ENCODE measurements around the gene CD9.
"Not testable (repeated sequence)": the region's sequence is repeated elsewhere in the genome, so short reads cannot be mapped to it uniquely, and the experiment has no call there.

Gene CD9, protein sequence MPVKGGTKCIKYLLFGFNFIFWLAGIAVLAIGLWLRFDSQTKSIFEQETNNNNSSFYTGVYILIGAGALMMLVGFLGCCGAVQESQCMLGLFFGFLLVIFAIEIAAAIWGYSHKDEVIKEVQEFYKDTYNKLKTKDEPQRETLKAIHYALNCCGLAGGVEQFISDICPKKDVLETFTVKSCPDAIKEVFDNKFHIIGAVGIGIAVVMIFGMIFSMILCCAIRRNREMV

DNA sequence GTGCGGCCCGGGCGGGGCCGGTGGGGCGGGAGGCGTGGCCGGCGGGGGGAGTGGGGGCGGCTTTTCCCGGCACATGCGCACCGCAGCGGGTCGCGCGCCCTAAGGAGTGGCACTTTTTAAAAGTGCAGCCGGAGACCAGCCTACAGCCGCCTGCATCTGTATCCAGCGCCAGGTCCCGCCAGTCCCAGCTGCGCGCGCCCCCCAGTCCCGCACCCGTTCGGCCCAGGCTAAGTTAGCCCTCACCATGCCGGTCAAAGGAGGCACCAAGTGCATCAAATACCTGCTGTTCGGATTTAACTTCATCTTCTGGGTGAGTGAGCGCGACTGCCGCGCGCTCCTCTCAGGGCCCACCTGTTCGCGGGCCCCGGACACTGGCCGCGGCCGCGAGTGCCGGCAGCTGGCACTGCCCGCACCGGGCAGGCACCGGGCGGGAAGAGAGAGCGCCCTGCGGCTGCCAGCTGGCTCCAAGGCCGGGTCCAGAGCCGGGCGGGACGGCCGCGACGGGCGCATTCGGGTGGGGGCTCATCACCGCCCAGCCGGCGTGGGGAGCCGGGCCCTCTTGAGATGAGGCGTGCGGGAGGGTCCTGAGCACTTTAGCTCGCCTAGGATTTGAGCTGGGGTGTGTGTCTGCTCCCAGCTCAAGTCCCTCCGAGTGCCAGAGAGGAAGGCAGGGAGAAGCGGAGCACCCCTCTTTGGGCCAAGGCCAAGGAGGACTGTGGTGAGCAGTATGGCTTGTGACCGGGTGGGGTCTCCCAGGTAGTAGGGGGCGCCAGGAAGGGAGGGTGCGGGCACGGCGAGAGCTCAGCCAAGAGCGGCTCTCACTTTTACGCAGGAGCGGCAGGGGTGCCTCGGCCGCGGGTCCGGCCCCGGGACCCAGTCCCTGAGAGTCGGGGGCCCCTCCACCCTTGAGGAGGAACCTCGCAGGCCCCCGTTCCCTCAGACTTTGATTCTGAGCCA, at the start of gene CD9:
Gene CD9, plus strand, starts transcription at position 145 of the 957 bp plus-strand sequence. Its CDS starts 100 bp downstream, at position 245.
- peak; percentile 83 for DNase-seq (ENCODE audit: low spot score)

DNA sequence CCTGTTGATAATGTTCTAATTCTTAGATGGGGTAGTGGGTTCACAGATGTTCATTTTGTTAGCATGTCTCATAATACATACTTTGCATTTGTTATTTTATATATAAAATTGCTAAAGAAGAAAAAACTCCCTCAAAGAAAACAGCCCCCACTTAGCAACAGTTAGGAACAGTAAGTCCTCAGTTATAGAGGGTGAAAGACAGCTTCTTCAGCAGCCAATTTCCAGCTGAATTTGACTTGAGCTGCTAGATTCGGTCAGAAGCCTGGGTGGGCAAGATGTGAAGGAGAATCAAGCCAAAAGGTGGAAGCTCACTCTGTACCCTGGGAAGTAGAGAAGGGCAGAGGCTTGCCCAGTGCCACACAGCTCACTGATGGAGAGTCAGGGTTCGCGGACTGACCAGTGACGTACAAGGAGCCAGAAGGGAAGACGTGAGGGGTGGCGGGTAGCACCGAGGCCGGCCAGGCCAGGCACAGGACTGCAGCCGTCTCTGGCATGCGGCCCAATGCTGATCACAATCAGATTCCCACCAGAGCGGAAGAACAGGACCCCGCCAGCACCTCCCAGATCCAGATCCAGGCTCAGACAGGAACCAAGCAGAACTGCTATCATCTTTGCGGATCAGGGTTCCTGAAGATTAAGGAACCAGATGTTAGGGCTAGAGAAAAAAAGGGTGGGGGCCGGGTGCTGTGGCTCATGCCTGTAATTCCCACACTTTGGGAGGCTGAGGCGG, 45.3 kb upstream of the CD9 start:
- no peak for DNase-seq (ENCODE audit: low spot score)

- no peak for DNase-seq (ENCODE audit: low spot score)
Measured at GRCh38 chr12:6157482-6157881, 42.7 kb upstream of the CD9 start.

DNA sequence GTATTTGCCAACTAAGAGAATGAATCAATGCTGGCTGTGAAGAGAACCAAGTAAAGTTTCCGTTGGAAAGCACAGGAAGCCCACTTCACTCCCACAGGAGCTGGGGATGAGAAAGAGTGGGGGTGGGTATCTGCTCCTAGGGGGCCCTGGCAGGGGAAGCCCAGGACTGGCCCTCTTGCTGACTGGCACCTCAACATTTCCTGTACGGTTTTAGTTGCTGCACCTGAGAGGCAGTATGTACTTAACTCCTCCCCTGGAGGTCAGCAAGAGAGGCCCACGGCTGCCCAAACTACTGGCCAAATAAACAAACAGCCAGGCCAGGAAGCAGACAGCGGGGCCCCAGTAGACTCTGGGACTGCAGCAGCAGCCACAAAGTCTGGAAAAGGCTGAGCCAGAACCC, 41.9 kb upstream of the CD9 start:
- no peak for DNase-seq (ENCODE audit: low spot score)

DNA sequence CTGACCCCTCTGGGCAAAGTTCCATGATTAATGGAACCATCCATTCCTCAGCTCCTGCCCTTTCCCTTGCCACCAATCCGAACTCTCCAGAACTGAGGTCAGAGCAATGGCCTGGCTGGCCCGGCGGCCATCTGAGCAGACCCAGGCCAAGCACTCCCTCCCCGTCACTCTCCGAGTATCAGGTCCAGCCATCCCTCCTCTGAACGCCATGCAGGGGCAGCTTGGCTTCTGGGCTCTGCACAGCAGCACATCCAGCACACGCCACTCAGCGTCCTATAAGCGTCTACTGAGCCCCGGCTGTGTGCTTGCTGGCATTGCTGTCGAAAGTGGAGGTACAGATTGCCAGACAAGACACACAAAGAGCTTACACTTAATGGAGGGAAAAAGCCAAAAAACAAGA, 41.5 kb upstream of the CD9 start:
- DNase-seq (ENCODE audit: low spot score), result no peak

DNA sequence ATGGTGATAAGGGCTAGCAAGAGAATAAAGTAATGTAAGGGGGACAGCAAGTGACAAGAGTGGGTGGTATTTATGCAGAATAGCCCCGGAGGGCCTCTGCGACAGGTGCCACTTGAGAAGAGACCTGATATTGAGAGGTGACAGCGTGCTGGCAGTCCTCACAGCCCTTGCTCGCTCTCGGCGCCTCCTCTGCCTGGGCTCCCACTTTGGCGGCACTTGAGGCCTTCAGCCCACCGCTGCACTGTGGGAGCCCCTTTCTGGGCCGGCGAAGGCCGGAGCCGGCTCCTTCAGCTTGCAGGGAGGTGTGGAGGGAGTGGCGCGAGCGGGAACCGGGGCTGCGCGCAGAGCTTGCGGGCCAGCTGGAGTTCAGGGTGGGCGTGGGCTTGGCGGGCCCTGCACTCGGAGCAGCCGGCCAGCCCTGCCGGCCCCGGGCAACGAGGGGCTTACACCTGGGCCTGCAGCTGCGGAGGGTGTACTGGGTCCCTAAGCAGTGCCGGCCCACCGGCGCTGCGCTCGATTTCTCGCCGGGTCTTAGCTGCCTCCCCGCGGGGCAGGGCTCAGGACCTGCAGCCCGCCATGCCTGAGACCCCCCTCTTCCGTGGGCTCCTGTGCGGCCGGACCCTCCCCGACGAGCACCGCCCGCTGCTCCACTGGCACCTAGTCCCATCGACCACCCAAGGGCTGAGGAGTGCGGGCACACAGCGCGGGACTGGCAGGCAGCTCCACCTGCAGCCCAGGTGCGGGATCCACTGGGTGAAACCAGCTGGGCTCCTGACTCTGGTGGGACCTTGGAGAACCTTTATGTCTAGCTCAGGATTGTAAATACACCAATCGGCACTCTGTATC, 40.8 kb upstream of the CD9 start:
- DNase-seq (ENCODE audit: low spot score), result not testable (repeated sequence)

- not testable (repeated sequence) for DNase-seq (ENCODE audit: low spot score)
Measured at GRCh38 chr12:6160049-6160649, 40.1 kb upstream of the CD9 start.

GRCh38 chr12:6161124-6161882, 38.9 kb upstream of the CD9 start:
- DNase-seq (ENCODE audit: low spot score), result no peak

DNA sequence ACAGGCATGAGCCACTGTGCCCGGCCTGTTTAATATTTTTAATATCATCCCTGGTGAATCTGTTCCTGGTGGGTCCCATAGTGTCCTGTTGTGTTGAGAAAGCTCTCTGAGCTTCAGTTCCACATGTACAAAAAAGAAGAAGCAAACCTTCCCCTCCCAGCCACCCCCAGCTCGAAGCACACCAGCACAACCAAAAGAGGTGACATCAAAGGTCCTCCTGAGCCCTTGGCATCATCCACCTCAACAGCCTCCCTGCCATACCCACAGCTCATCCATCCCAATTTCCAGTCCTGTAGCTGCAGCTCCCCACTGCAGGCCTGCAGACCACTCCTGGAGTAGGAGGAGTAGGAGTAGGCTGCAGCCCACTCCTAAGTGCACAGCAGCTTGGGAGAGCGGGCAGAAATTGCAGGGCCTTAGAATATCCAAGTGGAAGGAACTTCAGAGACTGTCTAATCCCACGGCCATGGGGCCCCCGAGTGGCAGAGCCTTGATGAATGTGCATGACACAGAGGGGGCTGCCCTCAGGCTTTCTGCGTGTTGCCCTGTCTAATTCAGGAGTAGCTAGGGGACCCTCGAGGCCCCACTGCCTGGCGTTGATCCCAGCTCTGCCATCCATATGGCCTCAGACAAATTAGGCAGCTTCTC, 36.7 kb upstream of the CD9 start:
- DNase-seq (ENCODE audit: low spot score), result no peak

GRCh38 chr12:6165395-6165794, 34.8 kb upstream of the CD9 start:
- no peak for DNase-seq (ENCODE audit: low spot score)

DNA sequence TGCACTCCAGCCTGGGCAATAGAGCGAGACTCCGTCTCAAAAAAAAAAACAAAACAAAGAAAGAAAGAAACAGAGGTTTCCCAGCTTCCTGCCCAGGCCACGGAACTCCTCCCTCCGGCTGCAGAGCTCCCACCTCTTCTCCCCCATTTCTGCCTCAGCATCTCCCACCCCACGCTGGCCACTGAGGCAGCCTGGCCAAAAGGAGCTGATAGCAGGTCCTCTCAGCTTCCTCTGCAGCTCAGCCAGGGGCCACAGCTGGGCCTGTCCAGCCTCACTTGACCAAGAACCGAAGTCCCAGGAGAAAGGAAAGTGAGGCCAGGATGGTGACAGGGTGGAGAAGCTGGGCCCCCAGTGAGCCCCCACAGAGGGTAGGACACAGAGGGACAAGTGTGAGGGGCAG, 33.4 kb upstream of the CD9 start:
- DNase-seq (ENCODE audit: low spot score), result no peak

DNA sequence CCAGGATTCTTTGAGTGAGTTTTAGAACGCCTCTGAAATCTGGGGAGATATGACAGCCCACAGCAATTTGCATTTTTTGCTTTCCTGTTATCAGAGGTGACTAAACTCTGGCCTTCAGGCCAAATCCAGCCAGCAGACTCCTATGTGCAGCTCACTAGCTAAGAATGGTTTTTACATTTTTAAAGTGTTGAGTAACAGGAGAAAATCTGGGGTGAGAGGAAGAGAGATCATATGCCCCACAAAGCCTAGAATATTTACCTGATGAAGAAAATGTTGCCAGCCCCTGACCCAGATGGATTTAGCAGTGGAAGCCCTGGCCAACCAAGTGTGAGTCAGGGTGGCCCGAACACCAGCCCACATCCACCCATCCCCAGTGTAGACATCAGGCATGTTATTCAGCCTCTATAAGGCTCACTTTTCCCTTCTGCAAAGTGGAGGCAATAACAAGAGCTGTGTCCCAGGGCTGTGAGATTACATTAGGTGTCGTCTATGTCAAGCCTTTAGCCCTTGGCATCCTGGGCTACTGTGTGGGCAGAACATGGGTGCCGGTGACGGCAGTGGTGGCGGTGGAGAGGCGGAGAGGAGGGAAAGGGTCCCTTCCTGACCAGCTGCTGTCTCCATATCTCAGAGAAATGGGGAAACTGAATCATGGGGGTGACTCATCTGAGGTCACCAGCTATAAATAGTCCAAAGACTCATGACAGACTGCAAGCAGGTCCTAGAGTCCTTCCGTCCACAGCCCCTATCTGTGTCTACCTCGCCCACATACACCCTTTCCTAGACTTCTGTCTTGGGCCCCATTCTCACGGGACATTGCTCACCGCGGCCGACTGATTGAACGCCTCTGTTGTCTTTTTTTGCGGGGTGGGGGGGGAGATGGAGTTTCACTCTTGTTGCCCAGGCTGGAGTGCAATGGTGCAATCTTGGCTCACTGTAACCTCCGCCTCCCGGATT, 32.6 kb upstream of the CD9 start:
- peak; percentile 95 for DNase-seq (ENCODE audit: low spot score)

DNA sequence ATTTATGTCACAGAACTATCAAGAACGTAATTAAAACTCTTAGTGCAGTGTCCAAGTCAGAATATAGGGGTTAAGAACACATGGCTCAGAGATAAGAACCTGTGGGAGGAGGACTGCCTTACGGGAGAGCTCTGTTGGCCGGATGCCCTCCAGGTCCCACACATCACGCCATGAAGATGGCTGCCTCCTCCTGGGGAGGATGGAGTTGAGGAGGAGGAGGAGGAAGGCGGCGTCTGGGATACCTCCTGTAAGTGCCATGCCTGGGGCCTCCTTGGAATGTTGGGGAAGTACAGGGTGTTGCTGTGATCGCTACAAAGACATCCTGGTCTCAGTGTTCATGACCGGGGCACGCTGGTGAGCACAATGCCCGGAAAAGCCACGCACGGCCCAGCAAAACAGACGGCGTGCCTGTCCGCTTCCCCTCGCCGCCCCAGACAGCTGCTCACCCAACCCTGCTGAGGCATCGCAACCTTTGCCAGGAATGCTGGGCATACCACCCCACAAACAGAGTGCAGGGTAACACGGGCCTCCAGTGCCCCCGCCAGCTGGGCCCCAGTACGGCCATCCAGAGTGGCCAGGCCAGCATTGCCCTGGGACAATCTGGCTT, 28.7 kb upstream of the CD9 start:
- no peak for DNase-seq (ENCODE audit: low spot score)

DNA sequence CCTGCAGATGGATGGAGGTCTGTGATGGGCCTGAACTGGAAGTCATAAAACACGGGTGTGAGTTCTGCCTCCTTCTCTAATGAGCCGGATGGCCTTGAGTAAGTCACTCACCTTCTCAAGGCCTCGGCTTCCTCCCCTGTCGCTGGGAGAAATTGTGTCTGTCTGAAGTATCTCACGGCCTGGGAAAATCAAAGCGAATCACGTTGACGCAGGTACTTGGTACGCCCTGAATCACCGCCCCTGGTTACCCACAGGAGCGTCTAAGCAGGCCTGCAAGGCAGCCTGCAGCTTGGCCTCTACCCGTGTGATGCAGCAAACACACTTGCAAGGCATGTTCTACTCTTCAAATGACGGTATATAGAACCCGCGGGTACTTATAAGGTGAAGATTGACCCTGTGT, 28.1 kb upstream of the CD9 start:
- no peak for DNase-seq (ENCODE audit: low spot score)

DNA sequence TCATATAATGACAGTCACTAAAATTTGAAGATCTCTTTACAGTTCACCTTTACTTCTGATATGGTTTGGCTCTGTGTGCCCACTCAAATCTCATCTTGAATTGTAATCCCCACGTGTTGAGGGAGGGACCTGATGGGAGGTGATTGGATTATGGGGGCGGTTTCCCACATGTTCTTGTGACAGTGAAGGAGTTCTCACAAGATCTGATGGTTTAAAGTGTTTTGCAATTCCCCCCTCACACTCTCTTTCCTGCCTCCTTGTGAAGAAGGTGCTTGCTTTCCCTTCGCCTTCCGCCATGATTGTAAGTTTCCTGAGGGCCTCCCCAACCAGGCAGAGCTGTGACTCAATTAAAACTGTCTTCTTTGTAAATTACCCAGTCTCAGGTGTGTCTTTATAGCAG, 27.3 kb upstream of the CD9 start:
- no peak for DNase-seq (ENCODE audit: low spot score)

DNA sequence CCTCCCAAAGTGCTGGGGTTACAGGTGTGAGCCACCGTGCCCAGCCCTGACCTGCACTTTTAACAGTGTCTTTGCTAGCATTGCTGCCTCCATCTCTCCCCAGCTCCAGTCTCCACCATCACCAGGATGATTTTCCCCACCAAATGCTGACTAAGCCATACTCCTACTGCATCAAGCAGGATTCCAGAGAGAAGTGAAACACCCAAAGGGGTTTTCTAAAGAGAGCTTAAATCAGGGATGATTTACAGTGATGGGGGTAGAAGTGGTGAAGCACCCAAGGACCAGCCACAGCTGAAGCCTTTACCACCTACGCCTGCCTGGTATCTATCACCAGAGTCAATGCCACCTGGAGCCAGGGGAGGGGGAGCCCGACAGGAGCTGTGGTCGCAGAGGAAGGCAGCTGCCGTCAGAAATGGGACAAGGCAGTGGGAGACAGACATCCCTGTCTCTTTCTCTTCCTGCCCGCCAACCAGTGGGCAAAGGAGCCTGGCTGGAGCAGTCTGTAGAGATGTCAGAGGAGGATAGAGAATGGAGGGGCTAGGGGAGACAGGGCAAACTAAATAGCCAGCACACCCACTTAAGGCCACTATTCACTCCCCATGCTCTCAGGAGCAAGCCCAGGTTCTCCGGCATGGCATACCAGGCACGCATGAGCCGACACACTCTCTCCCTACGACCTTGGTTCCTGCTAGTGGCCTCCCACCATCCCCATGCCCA, 22.4 kb upstream of the CD9 start:
- no peak for DNase-seq (ENCODE audit: low spot score)

DNA sequence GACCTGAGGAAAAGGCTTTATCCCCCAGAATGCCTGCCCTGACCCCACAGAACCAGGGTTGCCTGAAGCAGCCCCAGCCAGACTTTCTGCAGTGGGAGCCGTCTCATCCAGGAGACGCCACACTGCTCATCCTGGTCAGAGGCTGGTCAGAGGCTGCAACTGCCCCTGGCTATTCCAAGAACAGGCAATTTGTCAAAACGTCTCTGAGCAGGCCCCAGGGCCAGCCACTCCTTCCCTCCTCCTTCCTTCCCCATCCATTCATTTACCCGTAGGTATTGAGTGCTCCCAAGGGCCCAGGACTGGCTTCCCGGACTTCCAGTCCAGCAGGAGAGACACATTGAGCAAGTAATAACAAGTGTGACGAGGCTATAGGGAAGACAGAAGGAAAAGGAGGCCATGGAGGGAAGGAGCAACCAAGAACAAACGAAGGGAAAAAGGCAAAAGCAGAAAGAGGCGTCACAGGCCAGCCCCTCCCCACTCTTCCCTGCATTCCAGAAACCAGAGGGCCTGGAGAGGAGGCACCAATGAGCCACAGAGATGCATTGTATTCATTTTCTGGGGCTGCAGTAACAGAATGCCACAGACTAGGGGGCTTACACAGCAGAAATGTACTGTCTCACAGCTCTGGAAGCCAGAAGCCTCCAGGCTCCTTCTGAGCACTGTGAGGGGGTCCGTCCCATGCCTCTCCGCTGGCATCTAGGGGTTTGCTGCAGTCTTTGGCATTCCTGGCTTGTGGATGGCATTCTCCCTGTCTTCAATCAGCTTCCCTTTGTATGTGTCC, 21.0 kb upstream of the CD9 start:
- DNase-seq (ENCODE audit: low spot score), result no peak
